Measurements from ENCODE around the gene ARL4A.
"Not testable (repeated sequence)": the region's sequence is repeated elsewhere in the genome, so short reads cannot be mapped to it uniquely, and the experiment has no call there.

DNA sequence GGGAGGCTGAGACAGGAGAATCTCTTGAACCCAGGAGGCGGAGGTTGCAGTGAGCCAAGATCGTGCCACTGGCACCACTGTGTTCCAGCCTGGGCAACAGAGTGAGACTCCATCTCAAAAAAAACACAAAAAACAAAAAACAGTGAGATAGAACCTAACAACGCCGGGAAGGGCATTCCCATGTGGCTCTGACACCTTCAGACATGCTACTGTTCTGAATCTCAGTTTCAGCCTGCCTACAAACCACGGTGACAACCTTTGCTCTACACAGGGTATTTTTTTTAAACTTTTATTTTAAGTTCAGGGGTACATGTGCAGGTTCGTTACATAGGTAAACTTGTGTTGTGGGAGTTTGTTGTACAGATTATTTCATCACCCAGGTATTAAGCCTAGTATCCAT lies 42.2 kb upstream of the ARL4A start:
- not testable (repeated sequence) for TF ChIP-seq POLR2A (IDR thresholded peaks at IDR 0.05; ENCODE audit: low read depth, low read length); POLR2AphosphoS5 (IDR thresholded peaks at IDR 0.05; ENCODE audit: low read depth, low read length); TAF1 (IDR thresholded peaks at IDR 0.05; ENCODE audit: low read depth, low read length); PAX5 (IDR thresholded peaks at IDR 0.05; ENCODE audit: insufficient read depth, low read length, severe bottlenecking); SPI1 (IDR thresholded peaks at IDR 0.05; ENCODE audit: low read depth, low read length)

Measured in GM12891 (cell line).